Measurements from ENCODE around the gene SORCS2.

The SORCS2 gene

DNA sequence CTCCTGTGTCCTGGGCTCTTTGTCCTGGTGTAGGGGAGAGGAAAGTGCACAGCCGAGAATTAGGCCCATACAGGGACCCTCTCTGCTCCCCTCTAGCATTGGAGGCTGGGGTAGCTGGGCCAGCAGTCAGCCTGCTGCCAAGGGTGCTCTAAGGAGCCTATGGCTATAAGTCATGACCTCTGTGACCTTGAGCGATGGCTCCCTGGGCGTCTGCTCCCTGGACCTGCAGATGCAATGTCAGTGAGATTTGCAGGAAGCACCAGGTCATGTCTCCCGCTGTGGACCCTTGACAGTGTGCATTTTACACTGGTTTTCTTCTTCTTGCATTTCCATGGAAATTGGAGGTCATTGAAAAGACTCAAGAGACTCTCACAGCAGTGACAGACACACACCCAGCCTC is 476.5 kb downstream of the SORCS2 start:
- DNase-seq (ENCODE audit: low read depth in 1 of 2, low spot score in 1 of 2), result no peak

DNA sequence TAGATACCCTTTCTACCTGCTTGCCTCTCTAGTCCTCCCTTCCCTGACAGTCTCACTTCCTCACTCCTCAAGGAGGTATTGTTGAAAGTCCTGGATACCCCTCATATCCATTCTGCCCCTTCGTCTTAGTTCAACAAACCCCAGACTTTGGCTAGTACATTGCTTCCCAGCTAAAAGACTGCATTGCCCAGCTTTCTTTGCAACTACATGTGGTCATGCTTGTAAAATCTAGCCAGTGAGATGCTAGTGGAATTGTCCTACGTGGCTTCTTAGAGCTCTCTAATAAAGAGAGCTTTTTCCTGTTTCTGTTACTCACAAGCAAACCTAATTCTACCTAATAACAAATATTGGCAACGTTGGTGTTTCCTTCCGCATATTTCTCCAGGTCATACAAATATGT is 480.3 kb downstream of the SORCS2 start:
- no peak for DNase-seq (ENCODE audit: low read depth in 1 of 2, low spot score in 1 of 2)

DNA sequence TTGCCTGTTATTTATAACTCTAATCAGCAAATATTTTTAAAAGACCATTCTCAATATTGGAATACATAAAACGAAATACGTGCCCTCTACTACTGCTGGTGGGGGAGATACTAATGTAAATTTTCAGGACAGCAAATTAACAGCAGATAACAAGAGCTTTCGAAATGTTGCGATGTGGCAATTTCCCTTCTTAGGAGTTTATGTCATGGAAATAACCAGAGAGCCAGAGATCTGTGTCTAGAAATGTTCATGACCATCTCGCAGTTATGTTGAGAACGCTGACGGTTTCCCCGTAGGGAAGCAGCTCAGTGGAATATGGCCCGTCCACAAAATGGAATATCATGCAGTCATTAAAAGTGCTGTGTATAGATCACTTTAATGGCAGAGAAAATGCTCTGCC is 480.8 kb downstream of the SORCS2 start:
- DNase-seq (ENCODE audit: low read depth in 1 of 2, low spot score in 1 of 2), result no peak

DNA sequence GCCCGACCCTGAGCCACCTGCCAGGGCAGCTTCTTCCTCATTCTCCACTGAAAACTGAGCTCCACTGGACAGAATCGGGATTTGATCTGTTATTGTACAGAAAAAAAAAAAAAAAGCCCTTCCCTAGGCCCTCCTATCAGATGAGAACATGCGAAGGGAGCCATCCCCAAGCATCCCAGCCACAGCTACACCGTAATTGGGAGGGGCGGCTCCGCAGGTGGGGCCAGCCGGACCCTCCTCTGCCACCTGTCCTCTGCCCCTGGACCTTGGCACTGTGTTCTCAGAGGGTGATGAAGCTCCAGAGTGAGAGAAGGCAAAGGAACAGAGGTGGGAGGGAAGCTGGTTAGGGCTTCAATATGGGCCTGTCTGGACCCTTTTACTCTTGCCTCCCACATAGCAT is 482.4 kb downstream of the SORCS2 start:
- DNase-seq (ENCODE audit: low read depth in 1 of 2, low spot score in 1 of 2), result no peak

DNA sequence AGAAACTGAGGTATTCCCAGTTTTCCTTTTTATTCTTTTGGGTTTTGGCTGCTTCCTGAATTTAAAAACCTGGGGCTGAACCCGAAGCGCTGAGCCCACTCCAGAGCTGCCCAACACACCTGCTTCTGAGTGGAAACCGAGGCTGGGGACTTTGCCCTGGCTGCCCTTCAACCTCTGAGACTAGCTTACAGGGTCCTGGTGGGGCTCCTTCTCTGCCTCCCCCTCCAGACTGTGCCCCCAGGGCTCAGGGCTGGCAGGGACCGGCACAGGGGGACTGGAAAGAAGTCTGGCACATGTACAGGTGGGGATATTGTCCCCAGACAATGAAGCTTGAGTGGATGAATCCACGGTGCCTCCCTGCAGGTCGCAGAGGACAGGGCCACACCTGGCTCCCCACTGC is 482.8 kb downstream of the SORCS2 start:
- no peak for DNase-seq (ENCODE audit: low read depth in 1 of 2, low spot score in 1 of 2)

DNA sequence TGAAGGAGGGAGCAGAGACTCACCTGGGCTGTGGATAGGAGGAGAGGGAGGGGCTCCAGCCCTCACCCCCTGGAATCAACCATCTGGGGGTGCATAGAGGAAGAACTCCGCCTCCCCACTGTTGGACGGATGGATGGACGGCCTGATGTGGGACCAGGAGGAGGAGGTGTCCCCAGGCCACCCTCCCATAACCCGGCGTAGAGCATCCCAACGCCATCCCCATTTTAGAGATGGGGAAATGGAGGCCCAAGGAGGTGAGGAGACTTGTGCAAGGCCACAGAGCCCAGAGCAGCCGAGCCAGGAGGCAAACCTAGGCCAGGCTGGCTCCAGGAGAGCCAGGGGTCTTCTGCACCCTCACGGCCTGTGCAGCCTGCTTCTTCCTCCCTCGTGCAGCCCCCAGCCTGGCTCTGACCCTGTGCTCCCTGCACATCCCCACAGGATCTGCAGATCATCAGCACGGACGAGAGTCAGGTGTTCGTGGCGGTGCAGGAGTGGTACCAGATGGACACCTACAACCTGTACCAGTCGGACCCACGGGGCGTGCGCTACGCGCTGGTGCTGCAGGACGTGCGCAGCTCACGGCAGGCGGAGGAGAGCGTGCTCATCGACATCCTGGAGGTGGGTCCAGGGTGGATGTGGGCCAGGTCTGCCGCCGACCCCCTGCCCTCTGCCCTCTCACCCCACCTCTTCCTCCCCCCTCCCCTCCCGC is 483.4 kb downstream of the SORCS2 start:
- DNase-seq (ENCODE audit: low read depth in 1 of 2, low spot score in 1 of 2), result no peak

DNA sequence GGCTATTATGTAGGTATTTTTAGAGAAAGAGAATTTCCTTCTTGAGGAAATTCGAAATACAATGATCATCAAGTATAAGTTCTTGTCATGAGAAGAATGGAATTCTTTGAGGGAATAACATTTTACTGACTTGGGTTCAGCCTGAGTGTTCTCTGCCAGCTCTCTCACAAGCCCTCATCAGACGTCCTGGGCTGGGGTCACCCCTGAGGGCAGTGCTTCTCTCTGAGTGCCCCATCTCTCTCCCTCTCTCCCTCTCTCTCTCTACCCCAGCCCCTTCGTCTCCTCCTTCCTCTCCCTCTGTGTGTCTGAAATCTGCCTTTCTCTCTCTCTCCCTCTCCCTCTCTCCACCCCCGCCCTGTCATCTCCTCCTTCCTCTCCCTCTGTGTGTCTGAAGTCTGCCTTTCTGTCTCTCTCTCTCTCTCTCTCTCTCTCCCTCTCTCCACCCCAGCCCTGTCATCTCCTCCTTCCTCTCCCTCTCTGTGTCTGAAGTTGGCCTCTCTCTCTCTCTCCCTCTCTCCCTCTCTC is 484.1 kb downstream of the SORCS2 start:
- DNase-seq (ENCODE audit: low read depth in 1 of 2, low spot score in 1 of 2), result no peak

DNA sequence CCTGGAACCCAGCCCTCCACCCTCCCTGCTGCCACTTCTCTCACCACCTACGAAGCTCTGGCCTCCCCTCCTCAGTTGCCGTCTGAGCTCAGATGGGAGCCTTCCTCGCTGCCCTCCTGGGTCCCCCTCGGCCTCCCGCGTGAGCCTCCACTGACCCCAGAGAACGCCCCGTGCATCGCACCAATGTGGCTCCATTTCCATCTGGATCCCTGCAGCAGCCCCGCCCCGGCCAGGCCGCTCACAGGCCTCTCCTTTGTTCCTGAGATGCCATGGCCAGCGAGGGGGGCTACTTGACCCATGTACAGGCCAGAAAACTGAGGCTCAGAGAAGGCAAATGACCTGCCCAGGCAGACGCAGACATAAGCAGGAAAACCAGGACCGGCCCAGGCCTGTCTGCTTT is 484.7 kb downstream of the SORCS2 start:
- no peak for DNase-seq (ENCODE audit: low read depth in 1 of 2, low spot score in 1 of 2)

GRCh38 chr4:7677799-7678301 is 485.5 kb downstream of the SORCS2 start:
- no peak for DNase-seq (ENCODE audit: low read depth in 1 of 2, low spot score in 1 of 2)

- no peak for DNase-seq (ENCODE audit: low read depth in 1 of 2, low spot score in 1 of 2)
These were observed 486.0 kb downstream of the SORCS2 start for GRCh38 chr4:7678318-7678852.

GRCh38 chr4:7679406-7680040 is 487.2 kb downstream of the SORCS2 start:
- no peak for DNase-seq (ENCODE audit: low read depth in 1 of 2, low spot score in 1 of 2)

DNA sequence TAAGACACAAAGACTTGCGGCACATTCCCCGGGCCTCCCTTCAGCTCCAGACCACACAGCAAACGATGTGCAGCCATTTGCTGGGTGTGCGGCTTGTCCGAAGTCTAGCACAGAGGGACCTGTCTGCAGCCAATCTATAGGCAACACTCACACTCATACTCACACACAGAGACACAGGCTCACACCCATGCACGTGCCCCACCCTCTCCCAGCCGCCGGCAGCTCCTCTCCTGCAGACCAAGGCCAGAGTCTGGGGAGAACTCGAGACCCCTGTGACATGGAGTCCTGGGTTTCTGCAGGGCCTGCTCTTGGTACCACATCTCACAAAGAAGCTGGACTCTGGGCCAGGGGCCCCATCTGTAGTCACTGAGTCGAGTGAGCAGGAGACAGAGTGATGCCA is 487.8 kb downstream of the SORCS2 start:
- no peak for DNase-seq (ENCODE audit: low read depth in 1 of 2, low spot score in 1 of 2)

GRCh38 chr4:7680731-7681130 is 488.4 kb downstream of the SORCS2 start:
- DNase-seq (ENCODE audit: low read depth in 1 of 2, low spot score in 1 of 2), result no peak

DNA sequence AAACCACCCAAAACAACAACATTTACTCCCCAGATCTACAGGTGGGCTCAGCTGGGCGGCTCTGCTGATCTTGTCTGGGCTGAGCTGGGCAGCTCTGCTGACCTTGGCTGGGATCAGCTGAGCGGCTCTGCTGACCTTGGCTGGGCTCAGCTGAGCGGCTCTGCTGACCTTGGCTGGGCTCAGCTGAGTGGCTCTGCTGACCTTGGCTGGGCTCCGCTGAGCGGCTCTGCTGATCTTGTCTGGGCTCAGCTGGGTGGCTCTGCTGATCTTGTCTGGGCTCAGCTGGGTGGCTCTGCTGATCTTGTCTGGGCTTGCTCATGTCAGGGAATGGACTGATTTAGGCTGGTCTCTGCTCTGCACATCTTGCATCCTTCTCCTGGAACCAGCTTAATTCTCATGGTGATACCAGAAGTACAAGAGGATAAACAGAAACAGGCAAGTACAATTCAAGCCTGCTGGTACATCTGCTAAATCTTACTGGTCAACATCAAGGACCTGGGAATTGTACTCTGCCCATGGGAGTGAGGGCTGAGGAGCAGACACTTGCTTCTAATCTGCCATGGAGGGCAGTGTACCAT is 490.9 kb downstream of the SORCS2 start:
- no peak for DNase-seq (ENCODE audit: low read depth in 1 of 2, low spot score in 1 of 2)

GRCh38 chr4:7684294-7684693 is 492.0 kb downstream of the SORCS2 start:
- no peak for DNase-seq (ENCODE audit: low read depth in 1 of 2, low spot score in 1 of 2)

DNA sequence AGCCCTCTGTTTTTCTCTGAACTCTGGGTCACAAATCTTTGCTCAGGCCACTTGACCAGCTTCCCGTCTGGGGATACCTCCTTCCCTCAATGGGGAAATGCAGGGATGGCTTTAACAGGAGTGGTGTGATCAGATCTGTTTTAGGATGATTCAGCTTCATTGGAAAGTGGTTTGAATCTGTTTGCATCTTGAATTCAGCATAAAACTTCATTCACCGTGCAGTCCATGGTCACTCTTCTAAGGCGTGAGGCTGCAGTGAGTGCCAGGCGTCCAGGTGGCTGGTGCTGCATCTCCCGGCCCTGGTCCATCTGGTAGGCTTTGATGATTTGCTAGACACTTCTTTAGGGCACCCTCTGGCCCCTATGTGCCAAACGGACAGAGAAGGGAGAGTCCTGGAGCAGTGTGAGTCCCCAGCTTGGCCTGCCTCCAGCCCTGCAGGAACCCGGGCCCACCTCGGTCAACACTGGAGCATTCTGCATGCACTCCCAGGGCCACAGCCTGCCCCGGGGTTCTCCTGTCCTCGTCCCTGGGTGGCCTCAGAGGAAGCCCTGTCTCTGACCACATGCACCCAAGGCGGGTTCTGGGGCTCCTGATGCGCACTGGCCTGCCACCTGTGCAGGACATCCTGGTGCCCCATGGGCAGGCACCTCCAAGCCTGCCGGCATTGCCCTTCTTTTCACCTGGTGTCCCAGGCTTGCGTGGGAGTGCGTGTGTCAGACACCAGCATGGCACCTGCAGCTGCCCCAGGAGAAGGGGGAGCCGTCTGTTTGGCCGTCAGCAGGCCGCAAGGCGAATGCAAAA is 493.9 kb downstream of the SORCS2 start:
- no peak for DNase-seq (ENCODE audit: low read depth in 1 of 2, low spot score in 1 of 2)

DNA sequence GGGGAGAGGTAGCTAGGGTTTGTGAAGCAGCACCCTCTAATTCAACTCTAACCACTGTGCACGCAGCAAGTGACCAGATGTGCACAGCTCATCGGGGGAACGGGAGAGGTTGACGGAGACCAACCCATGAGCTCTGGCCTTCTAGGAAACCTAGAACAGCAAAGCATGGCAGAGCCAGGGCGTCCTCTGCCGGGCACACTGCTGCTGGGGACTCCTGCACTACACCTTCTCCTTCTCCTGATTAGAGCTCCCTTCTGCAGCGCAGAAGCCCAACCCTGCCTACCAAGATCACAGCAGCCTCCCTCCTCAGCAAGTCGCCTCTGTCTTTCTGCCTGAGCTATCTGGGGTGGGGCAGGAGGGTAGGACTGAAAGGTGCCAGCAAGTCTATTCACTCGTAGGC is 494.7 kb downstream of the SORCS2 start:
- no peak for DNase-seq (ENCODE audit: low read depth in 1 of 2, low spot score in 1 of 2)

DNA sequence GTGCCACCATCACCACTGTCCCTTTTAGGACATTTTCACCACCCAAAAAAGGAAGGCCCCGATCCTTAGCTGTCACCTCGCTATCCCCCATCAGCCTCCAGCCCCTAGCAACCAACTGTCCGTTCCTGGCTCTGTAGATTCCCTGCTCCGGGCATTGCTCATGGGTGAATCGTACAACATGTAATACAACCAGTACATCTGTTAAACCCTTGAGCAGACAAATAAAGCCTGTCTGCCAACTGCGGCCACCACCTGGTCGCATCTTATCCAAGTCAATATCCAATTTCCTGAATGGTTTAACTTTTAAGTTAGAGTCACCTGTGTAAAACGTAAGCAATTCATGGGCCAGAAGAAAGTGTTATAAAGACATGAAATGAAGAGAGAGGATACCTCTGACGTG is 495.5 kb downstream of the SORCS2 start:
- DNase-seq (ENCODE audit: low read depth in 1 of 2, low spot score in 1 of 2), result no peak

GRCh38 chr4:7689773-7690693 is 497.7 kb downstream of the SORCS2 start:
- no peak for DNase-seq (ENCODE audit: low read depth in 1 of 2, low spot score in 1 of 2)

- no peak for DNase-seq (ENCODE audit: low read depth in 1 of 2, low spot score in 1 of 2)
These were observed 498.7 kb downstream of the SORCS2 start for GRCh38 chr4:7691061-7691460.

Data from stimulated activated CD4-positive, alpha-beta T cell treated with anti-CD3 and anti-CD28 coated beads, Interleukin-15, amount 100 ng/mL, for 1 hour (primary cell).